Measurements from ENCODE around the gene CD79B.

DNA sequence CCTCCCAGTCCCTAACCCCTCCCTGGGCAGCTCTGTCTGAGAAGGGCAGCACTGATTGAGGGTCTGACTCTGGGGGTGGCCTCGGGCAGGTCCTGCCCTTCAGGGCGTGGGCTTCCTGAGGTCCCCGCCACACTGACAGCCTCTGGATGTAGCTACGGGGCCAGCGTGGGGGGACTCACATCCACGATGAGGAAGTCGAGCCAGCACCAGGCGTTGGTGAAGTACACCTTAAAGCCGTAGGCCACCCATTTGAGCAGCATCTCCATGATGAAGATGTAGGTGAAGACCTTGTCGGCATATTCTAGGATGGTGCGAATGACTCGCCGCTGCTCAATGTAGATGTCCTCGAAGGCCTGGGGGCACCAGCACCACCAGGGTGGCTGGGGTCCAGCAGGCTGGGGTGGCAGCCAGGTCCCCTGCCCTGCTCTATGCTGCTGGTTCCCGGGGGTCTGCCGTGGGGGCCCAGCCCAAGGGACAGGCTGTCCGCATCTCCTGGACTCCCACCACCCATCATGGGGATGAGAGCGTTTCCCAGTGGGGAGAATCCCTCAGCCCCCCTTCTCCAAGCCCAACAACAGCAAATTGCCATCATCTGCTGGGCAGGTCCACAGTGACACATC is 15.7 kb upstream of the CD79B start:
- TF ChIP-seq CTCF (IDR thresholded peaks at IDR 0.05; ENCODE audit: low read depth, low read length) (no peak), POLR2A (IDR thresholded peaks at IDR 0.05; ENCODE audit: extremely low read depth, insufficient read length) (no peak)

All from NB4 (cell line).